HG03378 (cell line): Measurements from ENCODE around the gene SGMS1.
"Not testable (repeated sequence)": the region's sequence is repeated elsewhere in the genome, so short reads cannot be mapped to it uniquely, and the experiment has no call there.

Source experiments
- ATAC-seq: cut with Tn5 transposase; IDR thresholded peaks from one replicate; pipeline ENCODE4 v1.9.1; 2021; ENCODE audit warnings: mild to moderate bottlenecking, moderate library complexity; ENCODE audit not compliant: unreplicated experiment

The SGMS1 gene

DNA sequence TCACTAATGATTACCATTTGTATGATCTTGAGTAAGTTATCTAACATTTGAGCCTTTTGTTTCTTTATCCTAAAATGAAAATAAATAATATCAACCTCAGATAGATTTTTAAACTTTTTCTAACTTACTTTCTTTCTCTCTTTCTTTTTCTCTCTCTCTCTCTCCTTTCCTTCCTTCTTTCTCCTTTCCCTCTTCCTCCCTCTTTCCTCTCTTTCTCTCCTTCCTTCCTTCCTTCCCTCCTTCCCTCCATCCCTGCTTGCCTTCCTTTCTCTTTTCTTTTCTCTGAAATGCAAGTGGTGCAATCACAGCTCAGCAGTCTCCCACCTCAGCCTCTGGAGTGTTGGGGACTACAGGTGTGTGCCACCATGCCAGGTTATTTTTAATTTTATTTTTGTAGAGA lies 239.5 kb downstream of the SGMS1 start:
- no peak for ATAC-seq

DNA sequence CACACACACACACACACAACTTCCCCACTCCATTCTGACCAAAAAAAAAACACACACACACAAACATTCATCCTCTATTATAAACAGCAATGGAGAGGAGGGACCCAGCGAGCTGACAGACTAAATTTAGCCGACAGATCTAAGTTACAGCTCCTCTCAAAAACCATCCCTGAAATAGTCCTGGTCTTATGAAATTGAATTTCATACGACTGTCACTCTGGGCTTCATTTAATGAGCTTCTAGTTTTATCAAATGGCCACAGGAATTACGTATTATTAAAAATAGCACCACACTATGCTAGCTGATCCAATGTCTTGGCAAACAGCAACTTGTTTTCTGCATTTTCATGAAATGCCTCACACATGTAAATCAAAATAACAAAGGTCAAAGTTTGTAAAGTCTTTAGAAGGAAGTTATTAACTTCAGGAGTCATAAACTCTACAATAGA lies 241.2 kb downstream of the SGMS1 start:
- ATAC-seq: no peak

DNA sequence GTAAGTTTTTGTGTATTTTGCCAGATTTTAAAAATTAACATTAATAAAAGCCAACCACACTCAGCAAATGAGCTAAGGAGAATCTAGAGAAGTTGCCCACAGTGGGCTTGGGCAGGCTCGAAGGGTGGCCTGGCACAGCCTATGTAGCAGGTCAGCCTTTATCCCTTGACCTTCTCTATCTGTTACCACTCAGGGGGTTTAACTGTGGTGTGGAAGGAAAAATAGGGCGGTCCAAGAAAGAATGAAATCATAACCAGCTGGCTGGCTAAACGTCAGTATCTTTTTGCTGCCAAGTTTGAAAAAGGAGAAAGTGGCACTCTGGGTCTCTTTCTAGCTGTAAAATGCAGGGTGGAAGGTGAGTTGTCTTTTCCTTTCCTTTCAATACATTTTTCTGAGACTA lies 242.1 kb downstream of the SGMS1 start:
- no peak for ATAC-seq

DNA sequence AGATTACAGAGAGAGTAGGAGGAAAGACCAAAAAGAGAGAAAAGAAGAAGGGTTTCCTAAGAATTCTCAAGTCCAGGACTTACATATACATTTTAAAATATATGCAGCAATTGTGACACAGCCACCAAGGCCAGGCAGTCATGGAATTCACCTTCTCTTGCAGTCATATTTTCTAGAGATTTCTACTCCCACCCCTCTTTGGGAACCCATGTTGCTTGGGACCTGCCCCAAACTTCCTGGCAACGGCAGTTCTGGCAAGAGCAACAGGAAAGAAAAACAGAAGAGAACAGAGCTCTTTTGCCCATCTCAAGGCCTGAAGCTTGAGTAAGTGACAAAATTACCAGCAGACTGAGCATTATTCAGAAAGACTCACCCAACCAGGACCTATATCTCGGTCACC lies 244.1 kb downstream of the SGMS1 start:
- ATAC-seq: no peak

DNA sequence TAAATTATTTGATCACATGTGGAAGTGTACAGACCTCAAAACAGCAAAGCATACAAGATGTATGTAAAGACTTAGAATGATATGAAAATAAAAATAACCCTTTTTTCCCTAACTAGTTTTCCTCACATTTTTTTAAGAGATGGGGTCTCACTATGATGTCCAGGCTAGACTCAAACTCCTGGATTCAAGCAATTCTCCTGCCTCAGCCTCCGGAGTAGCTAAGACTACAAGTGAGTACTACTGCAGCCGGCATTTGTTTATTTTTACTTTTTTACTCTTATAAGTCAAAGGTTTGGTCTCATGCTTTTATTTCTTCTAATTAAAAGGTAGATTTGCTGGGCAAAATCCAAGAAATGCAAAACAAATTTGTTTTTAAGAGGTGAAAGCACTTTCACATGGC lies 248.0 kb downstream of the SGMS1 start:
- no peak for ATAC-seq

DNA sequence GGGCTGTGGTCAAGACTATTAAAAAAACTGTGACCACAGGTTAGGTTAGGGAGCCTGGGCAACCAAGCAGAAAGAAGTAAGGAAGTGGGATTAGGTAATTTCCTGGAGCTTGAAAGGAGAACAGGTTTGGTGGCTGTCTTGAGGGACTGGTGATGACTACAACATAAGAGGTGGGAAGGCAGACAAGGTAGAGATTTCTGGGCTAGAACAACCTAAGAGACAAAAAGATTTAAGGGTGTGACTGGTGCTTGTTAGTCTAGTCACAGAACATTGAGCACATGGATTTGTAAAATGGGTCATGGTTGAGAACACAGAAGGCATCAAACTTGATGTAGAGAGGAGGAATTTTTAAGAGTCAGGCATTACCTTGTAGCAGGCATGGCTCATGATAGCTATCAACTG lies 248.7 kb downstream of the SGMS1 start:
- ATAC-seq: no peak

DNA sequence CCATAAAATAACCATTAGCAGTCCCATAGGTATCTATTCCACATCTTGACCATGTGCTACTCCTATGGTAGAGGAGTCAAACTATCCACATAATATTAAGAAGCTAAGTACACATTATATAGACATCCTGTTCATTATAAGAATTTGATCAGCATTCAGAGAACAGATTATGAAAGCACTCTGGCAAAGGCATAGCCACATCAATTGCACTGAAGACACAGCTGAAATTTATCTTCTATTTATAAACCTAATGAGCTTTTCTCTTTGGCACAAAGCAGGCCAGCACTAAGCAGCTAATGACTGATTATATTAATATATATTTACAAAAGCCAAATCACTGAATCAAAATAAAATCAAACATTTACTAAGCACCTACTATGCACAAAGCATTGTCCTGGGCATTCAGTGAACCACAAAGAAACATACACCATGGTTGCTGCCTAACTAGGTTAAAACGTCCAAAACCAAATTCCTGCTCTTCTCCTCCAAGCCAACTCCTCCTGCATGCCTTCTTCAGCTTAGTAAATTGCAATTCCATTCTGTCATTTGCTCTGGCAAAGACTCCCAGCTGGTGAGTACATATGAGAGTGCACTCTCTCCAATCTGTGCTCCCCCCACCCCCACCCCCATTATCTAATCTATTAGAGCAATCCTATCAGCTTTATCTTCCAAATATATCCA lies 249.8 kb downstream of the SGMS1 start:
- ATAC-seq: no peak

DNA sequence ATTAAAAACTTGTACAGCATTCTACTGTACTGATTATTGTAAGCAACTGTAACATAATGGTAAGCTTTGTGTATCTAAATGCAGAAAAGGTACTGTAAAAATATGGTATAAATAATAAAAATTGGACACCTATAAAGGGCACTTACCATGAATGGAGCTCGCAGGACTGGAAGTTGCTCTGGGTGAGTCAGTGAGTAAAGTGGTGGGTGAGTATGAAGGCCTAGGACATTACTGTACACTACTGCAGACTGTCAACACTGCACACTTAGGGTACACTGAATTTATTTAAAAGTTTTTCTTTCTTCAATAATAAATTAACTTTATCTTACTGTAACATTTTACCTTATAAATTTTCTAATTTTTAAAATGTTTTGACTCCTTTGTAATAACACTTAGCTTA lies 253.8 kb downstream of the SGMS1 start:
- no peak for ATAC-seq

DNA sequence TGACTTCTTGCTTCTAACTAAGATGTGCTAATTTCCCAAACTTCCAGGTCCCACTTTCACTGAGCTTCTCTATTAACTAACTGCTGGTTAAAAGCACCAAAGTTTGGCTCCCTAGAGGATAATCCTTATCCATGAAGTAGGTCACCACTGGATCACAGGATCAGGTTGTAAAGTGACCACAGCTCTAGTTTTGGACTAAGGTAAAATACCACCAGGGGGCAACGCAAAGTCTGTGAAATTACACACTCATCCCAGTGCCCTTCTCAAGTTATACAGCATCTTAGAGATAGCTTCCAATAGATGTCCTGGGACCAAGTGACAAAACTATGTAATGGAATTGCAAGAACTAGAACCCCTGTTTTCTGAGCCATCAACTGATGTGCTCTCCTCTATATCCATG lies 256.0 kb downstream of the SGMS1 start:
- ATAC-seq: no peak

DNA sequence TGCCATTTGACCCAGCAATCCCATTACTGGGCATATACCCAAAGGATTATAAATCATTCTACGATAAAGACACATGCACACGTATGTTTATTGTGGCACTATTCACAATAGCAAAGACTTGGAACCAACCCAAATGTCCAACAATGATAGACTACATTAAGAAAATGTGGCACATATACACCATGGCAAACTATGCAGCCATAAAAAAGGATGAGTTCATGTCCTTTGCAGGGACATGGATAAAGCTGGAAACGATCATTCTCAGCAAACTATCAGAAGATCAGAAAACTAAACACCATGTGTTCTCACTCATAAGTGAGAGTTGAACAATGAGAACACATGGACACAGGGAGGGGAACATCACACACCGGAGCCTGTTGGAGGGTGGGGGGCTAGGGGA lies 257.3 kb downstream of the SGMS1 start:
- ATAC-seq: not testable (repeated sequence)

DNA sequence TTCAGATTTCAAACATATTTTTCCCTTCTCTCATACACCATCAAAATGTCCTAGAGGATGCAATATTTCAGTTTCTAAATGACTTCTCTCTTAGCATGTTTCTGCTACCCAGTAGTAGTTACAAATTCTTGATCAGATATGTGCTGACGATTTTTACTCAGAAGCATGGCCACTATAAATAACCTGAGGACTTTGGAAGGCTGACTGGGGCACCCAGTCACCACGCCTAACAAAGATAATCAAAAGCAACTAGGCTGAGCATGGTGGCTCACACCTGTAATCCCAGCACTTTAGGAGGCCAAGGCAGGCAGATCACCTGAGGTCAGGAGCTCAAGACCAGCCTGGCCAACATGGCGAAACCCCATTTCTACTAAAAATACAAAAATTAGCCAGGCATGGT lies 259.0 kb downstream of the SGMS1 start:
- ATAC-seq: not testable (repeated sequence)

DNA sequence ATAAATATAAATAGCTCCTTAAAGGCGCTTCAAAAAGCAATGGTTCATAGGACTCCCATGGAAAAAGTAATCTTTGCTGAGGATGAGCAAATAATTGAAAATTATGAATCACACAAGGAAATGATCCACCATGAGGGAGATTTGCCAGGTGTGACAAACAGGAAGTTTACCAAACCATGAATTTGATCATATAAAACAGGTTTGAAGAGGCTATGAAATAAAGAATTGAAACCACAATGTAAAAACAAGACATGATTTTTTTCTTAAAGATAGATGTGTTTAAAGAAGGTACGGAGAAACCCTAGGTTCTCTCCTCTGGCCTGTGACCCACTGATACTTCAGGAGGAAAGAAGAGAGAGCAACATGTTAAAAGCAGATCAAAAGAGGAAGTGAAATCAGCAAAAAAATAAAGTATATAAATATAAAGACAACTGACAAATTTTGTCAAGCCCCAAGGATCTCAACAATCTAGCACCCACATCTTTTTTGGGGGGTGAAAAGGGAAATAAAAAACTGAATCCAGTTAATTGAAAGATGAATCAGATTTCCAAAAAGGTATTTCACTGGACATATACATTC lies 261.1 kb downstream of the SGMS1 start:
- peak; percentile 84 for ATAC-seq

DNA sequence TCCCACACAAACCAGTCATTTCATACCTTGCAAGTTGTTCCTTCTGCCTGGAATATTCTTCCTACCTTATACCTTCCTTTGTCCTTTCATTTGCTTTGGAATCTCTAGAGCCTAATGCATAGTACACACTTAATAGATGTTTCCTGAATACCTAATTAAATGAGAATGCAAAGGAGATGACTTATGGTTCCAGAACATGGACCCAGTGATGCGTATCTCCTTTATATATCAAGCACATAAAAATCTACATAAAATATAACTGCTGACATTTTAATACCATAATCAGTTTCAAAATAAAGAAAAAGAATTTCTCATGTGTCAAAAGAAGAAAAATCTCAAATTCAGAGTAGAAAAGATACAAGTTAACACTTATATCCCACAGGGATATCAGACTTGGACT lies 261.8 kb downstream of the SGMS1 start:
- ATAC-seq: no peak

DNA sequence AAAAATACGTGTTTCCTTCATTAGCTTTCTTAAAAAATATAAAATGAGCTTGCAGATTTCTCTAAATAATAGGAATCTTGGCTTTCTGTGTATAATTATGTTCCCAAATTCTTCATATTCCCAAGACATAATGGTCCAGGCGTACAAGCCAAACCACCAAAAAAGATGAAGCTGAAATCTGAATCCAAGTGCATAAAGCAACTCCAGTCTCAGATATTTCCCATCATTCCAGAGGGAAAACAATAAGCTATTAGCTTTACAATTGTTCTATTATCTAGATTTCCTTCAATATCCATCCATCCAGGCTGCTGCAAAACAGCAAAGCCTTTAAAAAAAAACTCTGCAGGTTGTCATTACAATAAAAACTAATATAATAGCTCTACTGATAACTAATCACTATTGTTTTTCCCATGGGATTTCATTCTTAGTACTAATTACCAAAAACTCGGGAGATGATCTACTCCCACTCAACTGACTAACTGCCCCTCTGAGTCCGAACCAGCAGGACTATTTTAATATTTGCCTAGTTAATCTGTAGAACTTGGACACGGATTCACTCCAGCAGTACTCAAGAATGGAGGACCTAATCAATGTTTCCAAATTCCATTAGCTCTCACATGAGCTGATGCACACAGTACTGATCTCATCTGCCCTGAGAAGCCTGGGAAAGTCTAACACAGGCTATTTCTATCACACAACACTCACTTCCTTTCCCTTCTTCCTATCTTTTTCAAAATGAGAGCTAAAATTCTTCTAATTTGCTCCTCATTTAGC lies 263.5 kb downstream of the SGMS1 start:
- no peak for ATAC-seq

DNA sequence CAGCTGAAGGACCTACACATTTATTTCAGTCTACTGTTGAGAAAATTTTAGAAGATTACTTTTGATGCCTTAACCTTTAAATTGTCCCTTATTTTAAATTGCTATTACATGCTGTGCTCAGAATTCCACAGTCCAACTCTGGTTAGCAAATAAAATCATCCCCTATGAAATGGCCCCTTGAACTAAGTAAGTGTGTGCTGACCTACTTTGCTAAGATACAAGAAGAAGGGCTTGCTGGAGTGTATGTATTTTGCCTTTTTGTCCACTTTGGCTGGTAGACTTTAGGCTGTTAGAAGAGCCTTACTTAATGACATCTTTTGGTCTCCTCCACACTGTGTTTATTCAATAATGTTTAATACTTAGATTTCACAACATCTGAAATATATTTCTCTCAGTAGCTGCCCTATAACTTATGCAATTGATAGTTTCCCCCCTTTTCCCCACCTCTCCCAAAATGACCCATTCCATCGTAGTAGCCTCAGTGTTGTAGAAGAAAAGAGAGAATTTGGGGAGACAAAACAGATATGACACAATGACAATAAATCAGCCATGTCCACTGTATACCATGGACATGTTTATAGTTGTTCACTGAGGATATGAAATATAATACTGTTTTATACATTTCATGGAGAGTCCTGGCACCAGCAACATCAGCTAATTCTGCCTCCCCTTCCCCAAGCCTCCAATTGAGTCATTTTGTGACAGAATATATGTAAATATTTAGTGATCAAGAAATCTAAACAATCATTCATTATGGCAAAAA lies 264.6 kb downstream of the SGMS1 start:
- ATAC-seq: no peak

DNA sequence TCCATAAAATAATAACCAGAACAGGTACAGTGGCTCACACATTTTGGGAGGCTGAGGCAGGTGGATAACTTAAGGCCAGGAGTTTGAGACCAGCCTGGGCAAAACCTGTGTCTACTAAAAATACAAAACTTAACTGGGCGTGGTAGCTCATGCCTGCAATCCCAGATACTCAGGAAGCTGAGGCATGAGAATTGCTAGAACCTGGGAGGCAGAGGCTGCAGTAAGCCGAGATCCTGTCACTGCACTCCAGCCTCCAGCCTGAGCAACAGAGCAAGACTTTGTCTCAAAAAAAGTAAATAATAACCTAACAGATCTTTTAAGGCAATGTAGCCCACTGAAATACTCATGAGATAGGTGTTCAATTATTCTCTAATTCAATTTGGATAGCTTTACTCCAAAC lies 265.3 kb downstream of the SGMS1 start:
- no peak for ATAC-seq

DNA sequence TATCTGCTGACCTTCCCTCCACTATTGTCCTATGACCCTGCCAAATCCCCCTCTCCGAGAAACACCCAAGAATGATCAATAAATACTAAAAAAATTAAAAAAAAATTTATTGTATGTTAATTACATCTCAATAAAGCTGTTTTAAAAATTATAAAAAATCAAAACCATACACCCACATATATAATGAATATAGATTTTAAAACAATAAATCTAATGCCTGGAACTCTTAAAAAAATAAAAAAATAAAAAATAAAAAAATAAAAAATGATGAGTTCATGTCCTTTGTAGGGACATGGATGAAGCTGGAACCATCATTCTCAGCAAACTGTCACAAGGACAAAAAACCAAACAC lies 267.3 kb downstream of the SGMS1 start:
- ATAC-seq: not testable (repeated sequence)

DNA sequence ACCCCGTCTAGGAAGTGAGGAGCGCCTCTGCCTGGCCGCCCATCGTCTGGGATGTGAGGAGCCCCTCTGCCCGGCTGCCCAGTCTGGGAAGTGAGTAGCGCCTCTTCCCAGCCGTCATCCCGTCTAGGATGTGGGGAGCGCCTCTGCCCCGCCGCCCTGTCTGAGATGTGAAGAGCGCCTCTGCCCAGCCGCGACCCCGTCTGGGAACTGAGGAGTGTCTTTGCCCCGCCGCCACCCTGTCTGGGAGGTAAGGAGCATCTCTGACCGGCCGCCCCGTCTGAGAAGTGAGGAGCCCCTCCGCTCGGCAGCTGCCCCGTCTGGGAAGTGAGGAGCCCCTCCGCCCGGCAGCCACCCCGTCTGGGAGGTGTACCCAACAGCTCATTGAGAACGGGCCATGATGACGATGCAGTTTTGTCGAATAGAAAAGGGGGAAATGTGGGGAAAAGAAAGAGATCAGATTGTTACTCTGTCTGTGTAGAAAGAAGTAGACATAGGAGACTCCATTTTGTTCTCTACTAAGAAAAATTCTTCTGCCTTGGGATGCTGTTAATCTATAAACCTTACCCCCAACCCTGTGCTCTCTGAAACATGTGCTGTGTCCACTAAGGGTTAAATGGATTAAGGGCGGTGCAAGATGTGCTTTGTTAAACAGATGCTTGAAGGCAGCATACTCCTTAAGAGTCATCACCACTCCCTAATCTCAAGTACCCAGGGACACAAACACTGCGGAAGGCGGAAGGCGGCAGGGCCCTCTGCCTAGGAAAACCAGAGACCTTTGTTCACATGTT lies 267.9 kb downstream of the SGMS1 start:
- not testable (repeated sequence) for ATAC-seq

DNA sequence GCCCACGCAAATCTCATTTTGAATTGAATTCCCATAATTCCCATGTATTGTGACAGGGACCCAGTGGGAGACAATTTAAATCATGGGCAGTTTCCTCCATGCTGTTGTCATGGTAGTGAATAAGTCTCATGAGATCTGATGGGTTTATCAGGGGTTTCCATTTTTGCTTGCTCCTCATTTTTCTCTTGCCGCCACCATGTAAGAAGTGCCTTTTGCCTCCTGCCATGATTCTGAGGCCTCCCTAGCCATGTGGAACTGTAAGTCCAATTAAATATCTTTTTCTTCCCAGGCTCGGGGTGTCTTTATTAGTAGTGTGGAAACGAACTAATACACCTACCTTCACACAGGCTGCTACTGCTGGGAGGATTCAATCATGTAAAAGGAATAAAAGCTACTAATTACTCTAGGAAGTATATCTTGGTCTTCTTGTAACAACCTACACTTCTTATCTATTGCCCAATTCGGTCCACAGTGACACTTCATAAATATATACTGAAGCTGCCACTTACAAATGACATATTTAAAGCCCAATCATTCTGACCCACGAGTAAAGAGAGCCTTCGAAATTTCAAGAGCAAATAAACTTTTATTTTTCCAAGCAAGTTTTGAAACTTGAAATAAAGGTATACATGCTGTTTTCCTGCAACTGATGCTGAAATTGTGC lies 272.1 kb downstream of the SGMS1 start:
- ATAC-seq: no peak

DNA sequence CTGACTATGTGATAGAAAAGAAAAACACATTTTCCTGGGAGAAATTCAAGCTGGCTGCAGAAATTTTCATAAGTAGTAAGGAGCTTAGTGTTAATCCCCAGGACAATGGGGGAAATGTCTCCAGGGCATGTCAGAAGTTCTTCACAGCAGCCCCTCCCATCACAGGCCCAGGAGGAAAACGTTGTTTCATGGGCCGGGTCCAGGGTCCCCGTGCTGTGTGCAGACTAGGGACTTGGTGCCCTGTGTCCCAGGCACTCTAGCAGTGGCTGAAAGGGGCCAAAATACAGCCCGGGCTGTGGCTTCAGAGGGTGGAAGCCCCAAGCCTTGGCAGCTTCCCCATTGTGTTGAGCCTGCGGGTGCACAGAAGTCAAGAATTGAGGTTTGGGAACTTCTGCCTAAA lies 273.4 kb downstream of the SGMS1 start:
- no peak for ATAC-seq
